NCI-H2196 treated with DMSO at 0.1 percent for 48 hours (cell line): ENCODE data around the gene TAF12.
"Not testable (repeated sequence)": the region's sequence is repeated elsewhere in the genome, so short reads cannot be mapped to it uniquely, and the experiment has no call there.

Experiments
- DNase-seq: peaks from one replicate; lab custom pipeline; 2025; ENCODE audit not compliant: unreplicated experiment; lab: John Stamatoyannopoulos, UW

TAF12 gene

GRCh38 chr1:28645406-28645805 is 2.5 kb upstream of the TAF12 start:
- DNase-seq = not testable (repeated sequence)

- DNase-seq = no peak
Measured at GRCh38 chr1:28644494-28644893, 1.6 kb upstream of the TAF12 start.

DNA sequence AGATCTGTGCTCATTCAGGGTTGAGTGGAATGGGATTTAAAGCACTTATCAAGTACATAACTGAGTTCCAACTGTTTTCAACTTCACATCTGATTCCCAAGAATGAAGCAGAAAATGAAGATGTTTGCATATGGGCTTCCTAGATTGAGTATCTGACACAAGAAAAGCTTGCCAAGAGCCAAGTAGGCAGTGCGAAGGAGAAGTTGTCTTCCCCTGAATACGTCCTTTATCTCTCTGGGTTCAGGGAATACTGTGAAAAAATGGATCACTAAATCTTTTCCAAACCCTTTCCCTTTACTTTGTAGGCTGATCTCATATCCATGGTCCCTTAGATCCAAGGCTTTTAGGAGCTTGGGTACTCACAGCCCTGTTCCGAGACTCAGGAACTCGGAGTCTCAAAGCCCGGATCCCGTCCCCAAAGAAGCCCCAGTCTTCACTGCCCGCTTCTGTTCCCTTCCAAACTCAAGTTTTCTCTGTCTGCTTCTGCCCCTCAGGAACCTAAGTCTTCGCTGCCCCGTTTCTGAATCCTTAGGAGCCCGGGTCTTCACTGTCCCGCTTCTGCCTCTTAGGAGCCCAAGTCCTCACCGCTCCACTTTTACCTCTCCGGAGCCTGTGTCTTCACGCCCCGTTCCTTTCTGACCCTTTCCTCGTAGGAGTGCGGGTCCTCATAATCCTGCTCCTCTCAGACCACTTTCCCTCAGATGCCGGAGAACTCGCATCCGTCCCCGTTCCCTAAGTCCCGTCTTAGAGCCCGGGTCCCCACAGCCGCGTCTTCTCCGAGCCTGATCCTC is 616 bp downstream of the TAF12 start:
- no peak for DNase-seq

GRCh38 chr1:28640766-28641165 is 2.1 kb downstream of the TAF12 start:
- no peak for DNase-seq

DNA sequence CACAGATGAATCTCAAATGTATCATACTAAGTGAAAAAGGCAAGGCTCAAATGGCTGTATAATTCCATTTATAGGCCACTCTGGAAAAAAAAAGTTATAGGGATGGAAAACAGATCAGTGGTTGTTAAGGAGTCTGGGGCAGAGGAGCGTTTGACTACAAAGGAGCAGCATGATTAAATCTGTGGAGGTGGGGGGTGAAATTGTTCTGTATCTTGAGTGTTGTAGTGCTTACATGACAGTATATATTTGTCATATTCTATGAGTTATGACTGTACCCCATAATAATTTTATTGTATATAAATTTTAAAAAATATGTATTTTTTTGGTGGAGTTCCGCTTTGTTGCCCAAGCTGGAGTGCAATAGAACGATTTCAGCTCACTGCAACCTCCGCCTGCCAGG is 10.3 kb downstream of the TAF12 start:
- no peak for DNase-seq

- no peak for DNase-seq
Measured at GRCh38 chr1:28631713-28632112, 11.2 kb downstream of the TAF12 start.

DNA sequence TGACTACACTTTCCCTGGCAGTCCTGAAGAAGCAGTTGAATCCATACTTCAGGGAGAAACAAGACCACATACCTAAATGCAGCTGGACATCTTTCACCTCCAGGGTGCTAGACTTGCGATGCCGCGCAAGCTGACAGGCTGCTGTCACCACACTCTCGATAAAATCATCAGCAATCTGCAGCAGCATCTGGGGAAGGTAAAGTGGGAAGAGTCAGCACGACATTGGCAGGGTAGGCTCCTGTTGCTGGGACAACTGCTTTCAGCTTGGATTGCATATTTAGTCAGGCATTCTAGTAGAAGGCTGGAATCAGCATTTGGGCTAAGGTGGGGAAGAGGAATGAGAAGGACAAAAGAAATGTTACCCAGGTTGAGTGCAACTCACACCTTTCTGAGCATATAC is 29.7 kb downstream of the TAF12 start:
- no peak for DNase-seq

DNA sequence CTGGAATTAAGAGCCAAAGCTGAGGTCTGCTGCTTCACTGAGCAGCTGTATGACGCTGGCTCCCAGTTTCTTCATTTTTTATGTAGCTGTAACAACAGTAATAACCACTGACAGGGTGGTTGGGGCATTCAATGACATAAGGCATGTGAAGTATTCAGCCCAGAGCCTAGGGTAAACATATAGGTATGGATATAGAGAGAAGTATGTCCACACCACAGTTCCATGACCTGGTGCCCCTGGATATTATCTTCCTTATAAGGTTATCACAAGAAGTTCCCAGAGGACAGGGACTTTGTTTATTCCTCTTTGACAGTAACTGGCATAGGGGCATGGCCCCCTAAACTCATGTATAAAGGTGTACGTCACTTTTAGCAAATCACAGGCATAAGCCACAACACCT is 36.1 kb downstream of the TAF12 start:
- no peak for DNase-seq

GRCh38 chr1:28604962-28605361 is 37.9 kb downstream of the TAF12 start:
- DNase-seq = no peak

DNA sequence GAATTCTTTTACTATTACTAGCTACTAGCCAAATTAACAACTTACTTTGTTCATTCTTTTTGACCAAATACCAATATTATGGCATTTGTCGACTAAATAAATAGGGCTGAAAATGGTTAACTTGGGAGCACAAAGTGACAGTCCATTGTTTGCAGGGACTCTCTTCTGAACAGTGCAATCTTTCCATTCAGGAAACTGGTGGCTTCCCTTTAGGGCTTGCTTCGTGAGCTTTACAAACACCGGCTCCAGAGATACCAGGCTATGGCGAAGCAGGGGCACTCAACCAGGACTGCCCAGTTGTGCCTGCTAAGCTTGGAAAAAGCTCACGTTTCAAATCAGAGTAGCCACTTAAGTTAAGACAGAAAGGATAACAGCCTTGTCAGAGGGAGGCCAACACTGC is 38.5 kb downstream of the TAF12 start:
- DNase-seq = no peak

DNA sequence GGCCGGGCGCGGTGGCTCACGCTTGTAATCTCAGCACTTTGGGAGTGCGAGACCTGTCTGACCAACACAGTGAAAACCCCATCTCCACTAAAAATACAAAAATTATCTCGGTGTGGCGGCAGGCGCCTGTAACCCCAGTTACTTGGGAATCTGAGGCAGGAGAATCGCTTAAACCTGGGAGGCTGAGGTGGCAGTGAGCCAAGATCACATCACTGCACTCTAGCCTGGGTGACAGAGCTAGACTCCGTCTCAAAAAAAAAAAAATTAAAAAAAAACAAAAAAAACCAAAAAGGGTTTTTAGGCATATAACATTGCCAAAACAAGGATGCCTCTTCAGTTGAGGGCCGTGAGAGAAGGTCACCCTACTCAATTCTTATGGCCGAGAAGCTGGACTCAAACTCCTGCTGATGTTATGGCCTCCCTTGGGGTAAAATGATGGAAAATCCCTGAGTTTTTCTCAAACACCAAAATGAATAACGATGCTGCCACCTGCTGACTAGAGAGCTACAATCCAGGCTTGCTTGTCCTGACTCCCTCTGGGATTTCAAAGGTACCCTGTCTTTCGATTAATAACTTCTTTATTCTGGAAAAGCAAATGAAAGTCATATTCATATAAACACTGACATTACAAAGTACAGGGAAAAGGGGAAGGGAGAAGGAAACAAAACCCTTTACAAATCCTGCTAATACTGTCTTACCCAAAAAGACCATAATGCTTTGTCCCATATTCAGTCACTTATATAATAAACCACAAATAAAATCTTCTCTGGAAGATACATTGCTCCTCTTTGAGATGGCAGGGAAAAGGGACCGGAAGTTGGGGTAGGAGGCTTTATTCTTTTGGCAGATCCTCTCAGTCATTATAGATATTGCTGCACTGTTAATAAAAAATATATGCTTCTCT is 40.1 kb downstream of the TAF12 start:
- DNase-seq = peak; percentile 59

GRCh38 chr1:28601696-28602095 is 41.2 kb downstream of the TAF12 start:
- peak; percentile 24 for DNase-seq

DNA sequence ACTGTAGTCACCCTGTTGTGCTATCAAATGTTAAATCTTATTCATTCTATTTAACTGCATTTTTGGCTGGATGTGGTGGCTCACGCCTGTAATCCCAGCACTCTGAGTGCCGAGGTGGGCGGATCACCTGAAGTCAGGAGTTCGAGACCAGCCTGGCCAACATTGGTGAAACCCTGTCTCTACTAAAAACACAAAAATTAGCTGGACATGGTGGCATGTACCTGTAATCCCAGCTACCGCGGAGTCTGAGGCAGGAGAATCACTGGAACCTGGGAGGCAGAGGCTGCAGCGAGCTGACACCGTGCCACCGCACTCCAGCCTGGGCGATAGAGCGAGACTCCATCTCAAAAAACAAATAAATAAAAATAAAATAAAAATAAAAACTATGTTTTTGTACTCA is 46.6 kb downstream of the TAF12 start:
- DNase-seq = not testable (repeated sequence)

DNA sequence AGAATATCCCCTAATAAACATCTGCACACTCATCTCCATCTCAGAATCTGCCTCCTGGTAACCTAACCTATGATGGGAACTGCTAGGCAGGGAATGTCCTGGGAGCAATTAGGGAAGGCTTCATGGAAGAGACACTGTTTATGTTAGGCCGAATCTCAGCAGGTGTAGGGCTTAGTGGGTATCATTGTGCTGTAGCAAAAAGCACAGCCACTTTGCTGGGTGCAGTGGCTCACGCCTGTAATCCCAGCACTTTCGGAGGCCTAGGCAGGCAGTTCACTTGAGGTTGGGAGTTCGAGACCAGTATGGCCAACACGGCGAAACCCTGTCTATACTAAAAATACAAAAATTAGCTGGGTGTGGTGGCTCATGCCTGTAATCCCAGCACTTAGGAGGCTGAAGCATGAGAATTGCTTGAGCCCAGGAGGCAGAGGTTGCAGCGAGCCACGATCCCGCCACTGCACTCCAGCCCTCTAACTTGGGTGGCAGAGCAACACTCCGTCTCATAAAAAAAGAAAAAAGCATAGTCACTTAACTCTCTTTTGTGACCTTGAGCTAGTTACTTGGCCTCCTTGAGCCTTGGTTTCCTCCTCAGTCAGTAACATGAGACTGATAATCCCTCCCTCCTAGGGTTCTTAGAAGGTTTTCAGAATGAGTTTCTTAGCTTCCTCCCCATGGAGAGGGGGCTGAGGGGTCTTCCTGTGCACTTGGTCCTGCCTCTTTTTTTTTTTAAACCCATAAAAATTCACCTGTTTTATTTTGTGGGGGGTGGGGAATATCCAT is 47.3 kb downstream of the TAF12 start:
- no peak for DNase-seq

- peak; percentile 80 for DNase-seq
Measured at GRCh38 chr1:28594686-28595411, 48.0 kb downstream of the TAF12 start.

DNA sequence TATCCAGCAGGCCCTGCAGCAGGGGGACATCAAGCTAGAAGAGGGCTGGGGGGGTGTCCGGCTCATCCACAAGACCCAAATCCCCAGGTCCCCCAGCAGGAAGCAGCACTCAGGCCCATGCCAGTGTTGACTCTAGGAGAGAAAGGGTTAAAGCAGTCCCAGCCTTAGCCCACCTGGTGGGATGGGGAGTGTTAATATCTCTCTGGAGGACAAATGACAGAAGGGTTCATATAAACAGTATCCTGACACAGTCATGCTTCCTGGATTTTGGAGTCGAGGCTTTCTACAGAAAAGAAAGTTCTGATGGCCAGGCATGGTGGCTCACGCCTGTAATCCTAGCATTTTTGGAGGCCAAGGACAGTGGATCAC is 48.9 kb downstream of the TAF12 start:
- not testable (repeated sequence) for DNase-seq

DNA sequence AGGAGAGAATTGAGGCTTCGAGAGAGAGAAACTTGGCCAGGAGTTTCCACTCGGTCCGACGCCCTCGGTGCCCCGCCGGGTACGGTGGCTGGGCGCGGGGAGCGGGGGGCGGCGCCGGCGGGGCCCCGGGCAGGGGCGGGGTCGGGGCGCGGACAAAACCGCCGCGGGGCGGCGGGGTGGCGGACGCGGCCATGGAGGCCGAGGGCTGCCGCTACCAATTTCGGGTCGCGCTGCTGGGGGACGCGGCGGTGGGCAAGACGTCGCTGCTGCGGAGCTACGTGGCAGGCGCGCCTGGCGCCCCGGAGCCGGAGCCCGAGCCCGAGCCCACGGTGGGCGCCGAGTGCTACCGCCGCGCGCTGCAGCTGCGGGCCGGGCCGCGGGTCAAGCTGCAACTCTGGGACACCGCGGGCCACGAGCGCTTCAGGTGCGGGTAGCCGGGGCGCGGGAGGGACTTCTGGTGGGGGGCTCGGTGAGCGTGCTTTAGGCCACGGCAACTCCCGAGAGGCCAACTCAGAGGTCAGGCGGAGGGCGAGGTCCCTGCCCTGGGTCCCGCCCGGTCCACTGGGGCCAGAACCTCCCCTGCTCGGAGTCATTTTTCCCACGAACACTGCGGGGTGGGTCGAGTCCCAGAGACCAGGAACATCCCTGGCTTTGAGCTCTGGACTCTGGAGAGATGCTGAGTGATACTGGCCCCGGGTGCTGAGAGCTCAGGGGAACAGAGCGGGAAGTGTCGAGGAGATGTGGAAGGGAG is 50.4 kb downstream of the TAF12 start:
- no peak for DNase-seq

DNA sequence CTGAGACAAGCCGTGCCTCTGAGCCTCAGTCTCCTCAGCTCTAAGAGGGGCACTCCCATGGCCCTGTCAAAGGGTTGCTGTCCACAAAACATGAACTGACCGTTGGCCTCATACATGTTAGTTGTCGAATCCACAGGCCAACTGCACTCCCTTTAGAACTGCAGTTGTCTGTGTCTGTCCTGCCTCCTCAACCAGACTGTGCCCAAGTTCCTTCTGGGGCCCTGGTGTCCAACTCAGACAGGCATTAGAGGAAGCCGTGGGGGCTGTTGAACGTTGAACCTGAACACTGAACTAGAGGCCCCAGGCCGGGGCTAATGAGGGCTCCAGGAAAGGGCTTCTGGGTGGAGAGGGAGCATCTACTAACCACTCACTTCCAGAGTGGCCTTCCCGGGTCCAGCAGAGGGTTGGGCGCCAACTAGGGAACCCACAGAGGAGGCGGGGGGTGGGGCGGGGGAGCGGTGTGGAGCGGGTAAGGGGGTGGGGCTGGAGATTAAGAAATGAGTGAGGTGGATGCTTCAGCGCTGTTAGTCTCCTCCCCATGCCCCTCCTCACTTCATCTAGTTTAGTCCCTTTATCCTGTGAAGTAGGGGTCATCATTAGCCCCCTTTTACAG is 51.1 kb downstream of the TAF12 start, which contains the start of gene RAB42:
Gene RAB42 (plus strand): TSS at position 558 of the 613 bp plus-strand sequence. CDS start 247 bp downstream, outside the sequence.
- no peak for DNase-seq

DNA sequence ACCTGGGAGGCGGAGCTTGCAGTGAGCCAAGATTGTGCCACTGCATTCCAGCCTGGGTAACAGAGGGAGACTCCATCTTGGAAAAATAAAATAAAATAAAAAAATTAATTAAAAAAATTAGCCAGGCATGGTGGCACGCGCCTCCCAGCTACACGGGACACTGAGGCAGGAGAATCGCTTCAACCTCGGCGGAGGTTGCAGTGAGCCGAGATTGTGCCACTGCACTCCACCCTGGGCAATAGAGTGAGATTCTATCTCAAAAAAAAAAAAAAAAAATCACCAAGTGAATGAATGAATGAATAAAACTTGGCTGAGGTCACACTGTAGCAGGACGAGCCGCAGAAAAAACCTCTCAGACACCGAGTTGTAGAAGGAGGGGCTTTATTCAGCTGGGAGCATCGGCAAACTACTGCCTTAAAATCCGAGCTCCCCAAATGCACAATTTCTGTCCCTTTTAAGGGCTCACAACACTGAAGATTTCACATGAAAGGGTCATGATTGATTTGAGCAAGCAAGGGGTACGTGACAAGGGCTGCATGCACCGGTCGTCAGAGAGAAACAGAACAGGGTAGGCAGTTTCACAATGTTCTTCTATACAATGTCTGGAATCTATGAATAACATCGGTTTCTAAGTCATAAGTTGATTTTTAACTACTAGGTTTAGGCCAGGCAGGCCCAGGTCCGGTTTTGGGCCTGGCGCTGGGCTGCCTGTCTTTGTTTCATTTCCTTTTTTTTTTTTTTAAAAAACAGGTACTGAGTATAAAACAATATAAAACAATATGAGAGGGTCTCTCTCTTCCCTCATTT is 56.1 kb downstream of the TAF12 start:
- DNase-seq = not testable (repeated sequence)
